Gastrocnemius medialis (tissue), 4 donors: ENCODE measurements around the gene CPPED1.

Source experiments
- POLR2A ChIP-seq, 2 donors: fragments of 450-650 bp; IDR thresholded peaks; one replicate each; pipeline ENCODE4 v1.6.1; 2017; ENCODE audit warnings: antibody characterized with exemption in 2 of 2, mild to moderate bottlenecking in 2 of 2, moderate library complexity in 2 of 2
- TF ChIP-seq, protein P1 (sequence below), 5 experiments: fragments of 450-650 bp in 3 of 5; fragments of 200-600 bp in 2 of 5; sonication (generic) in 2 of 5; IDR thresholded peaks in 4 of 5; conservative IDR thresholded peaks in 1 of 5; 1 replicate in 4 of 5; 2 replicates in 1 of 5; pipeline ENCODE4 v1.5.1; 2016 to 2019; ENCODE audit warnings: antibody characterized with exemption in 5 of 5, mild to moderate bottlenecking in 3 of 5, moderate library complexity in 3 of 5

DNA sequence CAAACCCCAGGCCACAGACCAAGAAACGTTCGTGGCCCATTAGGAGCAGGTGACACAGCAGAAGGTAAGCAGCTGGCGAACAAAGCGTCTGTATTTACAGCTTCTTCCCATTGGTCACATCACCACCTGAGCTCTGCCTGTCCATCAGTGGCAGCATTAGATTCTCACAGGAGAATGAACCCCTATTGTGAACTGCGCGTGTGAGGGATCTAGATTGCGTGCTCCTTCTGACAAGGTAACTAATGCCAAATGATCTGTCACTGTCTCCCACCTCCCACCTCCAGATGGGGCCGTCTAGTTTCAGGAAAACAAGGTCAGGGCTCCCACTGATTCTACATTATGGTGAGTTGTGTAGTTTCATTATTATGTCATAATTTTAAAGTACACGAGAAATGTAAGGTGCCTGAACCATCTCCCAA, 186.3 kb downstream of the CPPED1 start:
- TF ChIP-seq POLR2A (IDR thresholded peaks at IDR 0.05), result no peak
- TF ChIP-seq, protein P1, sequence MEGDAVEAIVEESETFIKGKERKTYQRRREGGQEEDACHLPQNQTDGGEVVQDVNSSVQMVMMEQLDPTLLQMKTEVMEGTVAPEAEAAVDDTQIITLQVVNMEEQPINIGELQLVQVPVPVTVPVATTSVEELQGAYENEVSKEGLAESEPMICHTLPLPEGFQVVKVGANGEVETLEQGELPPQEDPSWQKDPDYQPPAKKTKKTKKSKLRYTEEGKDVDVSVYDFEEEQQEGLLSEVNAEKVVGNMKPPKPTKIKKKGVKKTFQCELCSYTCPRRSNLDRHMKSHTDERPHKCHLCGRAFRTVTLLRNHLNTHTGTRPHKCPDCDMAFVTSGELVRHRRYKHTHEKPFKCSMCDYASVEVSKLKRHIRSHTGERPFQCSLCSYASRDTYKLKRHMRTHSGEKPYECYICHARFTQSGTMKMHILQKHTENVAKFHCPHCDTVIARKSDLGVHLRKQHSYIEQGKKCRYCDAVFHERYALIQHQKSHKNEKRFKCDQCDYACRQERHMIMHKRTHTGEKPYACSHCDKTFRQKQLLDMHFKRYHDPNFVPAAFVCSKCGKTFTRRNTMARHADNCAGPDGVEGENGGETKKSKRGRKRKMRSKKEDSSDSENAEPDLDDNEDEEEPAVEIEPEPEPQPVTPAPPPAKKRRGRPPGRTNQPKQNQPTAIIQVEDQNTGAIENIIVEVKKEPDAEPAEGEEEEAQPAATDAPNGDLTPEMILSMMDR (IDR thresholded peaks at IDR 0.05 in 4 of 5, conservative IDR thresholded peaks at IDR 0.05 in 1 of 5), result no peak
